ENCODE data around the gene MAST3.

GRCh38 chr19:18157465-18158063, 60.0 kb downstream of the MAST3 start:
- TF ChIP-seq, protein P1, sequence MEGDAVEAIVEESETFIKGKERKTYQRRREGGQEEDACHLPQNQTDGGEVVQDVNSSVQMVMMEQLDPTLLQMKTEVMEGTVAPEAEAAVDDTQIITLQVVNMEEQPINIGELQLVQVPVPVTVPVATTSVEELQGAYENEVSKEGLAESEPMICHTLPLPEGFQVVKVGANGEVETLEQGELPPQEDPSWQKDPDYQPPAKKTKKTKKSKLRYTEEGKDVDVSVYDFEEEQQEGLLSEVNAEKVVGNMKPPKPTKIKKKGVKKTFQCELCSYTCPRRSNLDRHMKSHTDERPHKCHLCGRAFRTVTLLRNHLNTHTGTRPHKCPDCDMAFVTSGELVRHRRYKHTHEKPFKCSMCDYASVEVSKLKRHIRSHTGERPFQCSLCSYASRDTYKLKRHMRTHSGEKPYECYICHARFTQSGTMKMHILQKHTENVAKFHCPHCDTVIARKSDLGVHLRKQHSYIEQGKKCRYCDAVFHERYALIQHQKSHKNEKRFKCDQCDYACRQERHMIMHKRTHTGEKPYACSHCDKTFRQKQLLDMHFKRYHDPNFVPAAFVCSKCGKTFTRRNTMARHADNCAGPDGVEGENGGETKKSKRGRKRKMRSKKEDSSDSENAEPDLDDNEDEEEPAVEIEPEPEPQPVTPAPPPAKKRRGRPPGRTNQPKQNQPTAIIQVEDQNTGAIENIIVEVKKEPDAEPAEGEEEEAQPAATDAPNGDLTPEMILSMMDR (IDR thresholded peaks at IDR 0.05) = no peak
- TF ChIP-seq POLR2A (IDR thresholded peaks at IDR 0.05) = no peak
- no peak for TF ChIP-seq EP300 (IDR thresholded peaks at IDR 0.05)
